Measurements from ENCODE around the gene PIGS. TPM values are rescaled to one million over a fixed set of nuclear protein-coding genes. Genes with fewer than 3 reads are reported as not detected.

PIGS gene
- total RNA-seq, 1 donor from 2014 or later, result 15.2 TPM

- H3F3A ChIP-seq (ENCODE audit: low read depth), result no peaks in the 10 kb centered on the region
- no peaks in the 10 kb centered on the region for H3K9me3 ChIP-seq (ENCODE audit: low read depth)
- H3K36me3 ChIP-seq, result no peaks in the 10 kb centered on the region
- peaks cover 7% of the 10 kb centered on the region for H4K20me1 ChIP-seq (ENCODE audit: low read depth)
- H3K27ac ChIP-seq, result no peak overlapping the region
- peaks cover 23% of the 10 kb centered on the region for H3K79me2 ChIP-seq (ENCODE audit: low read depth)
- Mint-ChIP-seq H3K36me3 (peaks cover 20% of the 10 kb centered on the region), H3K9me3 (no peaks in the 10 kb centered on the region), H3K27ac (no peak overlapping the region), H3K4me3 (no peak overlapping the region), H3K4me1 (no peaks in the 10 kb centered on the region), H3K27me3 (ENCODE audit: insufficient read depth, low read depth) (peaks cover 2% of the 10 kb centered on the region)
- H3K4me2 ChIP-seq, result no peak overlapping the region
- no peak for TF ChIP-seq EZH2 (IDR thresholded peaks at IDR 0.05)
- TF ChIP-seq EZH2phosphoT487 (IDR thresholded peaks at IDR 0.05), result no peak
- no peak for TF ChIP-seq CTCF (IDR thresholded peaks at IDR 0.05)
- no peak overlapping the region for H2AFZ ChIP-seq (replicated peaks)
- no peak for DNase-seq (ENCODE audit: low spot score)
- no peaks in the 10 kb centered on the region for H3K27me3 ChIP-seq
- H3K9ac ChIP-seq, result no peak overlapping the region
- no peak overlapping the region for H3K4me3 ChIP-seq
- H3K4me1 ChIP-seq, result no peaks in the 10 kb centered on the region
Observed at GRCh38 chr17:28563475-28563874, 7.8 kb downstream of the PIGS start.

- peaks cover 22% of the 10 kb centered on the region for H3K4me1 ChIP-seq
- H4K20me1 ChIP-seq (ENCODE audit: low read depth), result peaks cover 19% of the 10 kb centered on the region
- no peak overlapping the region for H3K27ac ChIP-seq
- no peak overlapping the region for H3K9ac ChIP-seq
- no peak for TF ChIP-seq CTCF (IDR thresholded peaks at IDR 0.05)
- TF ChIP-seq EZH2phosphoT487 (IDR thresholded peaks at IDR 0.05), result no peak
- no peak for TF ChIP-seq EZH2 (IDR thresholded peaks at IDR 0.05)
- no peak overlapping the region for H3K4me2 ChIP-seq
- no peak overlapping the region for H3K4me3 Mint-ChIP-seq
- DNase-seq (ENCODE audit: low spot score), result no peak
- H3K4me1 Mint-ChIP-seq, result peaks cover 16% of the 10 kb centered on the region
- H3K36me3 Mint-ChIP-seq, result peaks cover 35% of the 10 kb centered on the region
- peaks cover 10% of the 10 kb centered on the region for H3K79me2 ChIP-seq (ENCODE audit: low read depth)
- H3K27ac Mint-ChIP-seq, result no peak overlapping the region
- no peaks in the 10 kb centered on the region for H3K9me3 ChIP-seq (ENCODE audit: low read depth)
- H3K36me3 ChIP-seq, result no peaks in the 10 kb centered on the region
- no peaks in the 10 kb centered on the region for H3K27me3 ChIP-seq
- H3K27me3 Mint-ChIP-seq (ENCODE audit: insufficient read depth, low read depth), result peaks cover 3% of the 10 kb centered on the region
- no peak overlapping the region for H3K4me3 ChIP-seq
- no peak overlapping the region for H2AFZ ChIP-seq (replicated peaks)
- H3K9me3 Mint-ChIP-seq, result no peaks in the 10 kb centered on the region
- H3F3A ChIP-seq (ENCODE audit: low read depth), result peaks cover 9% of the 10 kb centered on the region
Observed at GRCh38 chr17:28555022-28555421, 16.3 kb downstream of the PIGS start.

- Histone ChIP-seq H3K9ac (no peak overlapping the region), H3K36me3 (no peaks in the 10 kb centered on the region), H3K4me3 (no peak overlapping the region), H4K20me1 (ENCODE audit: low read depth) (peaks cover 23% of the 10 kb centered on the region), H3K79me2 (ENCODE audit: low read depth) (peaks cover 10% of the 10 kb centered on the region), H3K9me3 (ENCODE audit: low read depth) (no peaks in the 10 kb centered on the region), H3K4me2 (no peak overlapping the region), H3K4me1 (peaks cover 26% of the 10 kb centered on the region), H3F3A (ENCODE audit: low read depth) (peaks cover 14% of the 10 kb centered on the region), H2AFZ (replicated peaks) (no peak overlapping the region), H3K27me3 (no peaks in the 10 kb centered on the region), H3K27ac (no peak overlapping the region)
- DNase-seq (ENCODE audit: low spot score), result no peak
- peaks cover 21% of the 10 kb centered on the region for H3K4me1 Mint-ChIP-seq
- TF ChIP-seq CTCF (IDR thresholded peaks at IDR 0.05), result no peak
- TF ChIP-seq EZH2phosphoT487 (IDR thresholded peaks at IDR 0.05), result no peak
- H3K4me3 Mint-ChIP-seq, result no peak overlapping the region
- peaks cover 3% of the 10 kb centered on the region for H3K27me3 Mint-ChIP-seq (ENCODE audit: insufficient read depth, low read depth)
- no peaks in the 10 kb centered on the region for H3K9me3 Mint-ChIP-seq
- H3K36me3 Mint-ChIP-seq, result peaks cover 30% of the 10 kb centered on the region
- no peak overlapping the region for H3K27ac Mint-ChIP-seq
Observed at GRCh38 chr17:28554565-28554964, 16.8 kb downstream of the PIGS start.
